ENCODE results near the gene TNNT2. TPM values are rescaled to one million over a fixed set of nuclear protein-coding genes. Genes with fewer than 3 reads are reported as not detected.
A peak's percentile ranks its signal among the peaks of the same experiment; 100 is the strongest.

Gene TNNT2
- total RNA-seq (10 to 100 TPM in 1 of 4 donors, 1 to 10 TPM in 3; 4.3 to 26.6 (median 6.1) TPM), polyA plus RNA-seq (1 to 10 TPM in 2 of 3 donors, under 1 TPM in 1; 0.52 to 5.9 (median 4.3) TPM)
- long read RNA-seq, donor 1 = 0 reads
- long read RNA-seq, donor 2, partial matches to known transcripts = 1 of 3 reads
- long read RNA-seq, donor 2, other reads (novel, unspliced or antisense) = 2 of 3 reads

GRCh38 chr1:201377611-201378092 lies at the start of gene TNNT2:
TSS of gene TNNT2 (minus strand) at chr1:201377680. CDS start at chr1:201373254, 4,426 bp downstream.
- intact Hi-C loops (cut with DNase I) = no loop called here
- no peak for TF ChIP-seq CTCF (IDR thresholded peaks at IDR 0.05)
- Histone ChIP-seq H3K27me3 (ENCODE audit: insufficient read depth in 3 of 3, low read length in 2 of 3) (peaks cover 0 to 9% (median 0%) of the 10 kb centered on the region in 3 donors), H3K4me1 (no peaks in the 10 kb centered on the region), H3K4me3 (no peak within 1 kb of the TSS), H3K9me3 (no peaks in the 10 kb centered on the region), H3K27ac (no peak within 1 kb of the TSS), H3K36me3 (ENCODE audit: insufficient read depth in 1 of 2, low read depth in 1 of 2) (no peaks in the 10 kb centered on the region)
- DNase-seq (no peak), ATAC-seq (no peak)
- WGBS, 3 donors = 49 to 57% (median 50%) methylated on average over 9 of the region's 9 CpGs

- no peak for TF ChIP-seq CTCF (IDR thresholded peaks at IDR 0.05)
- peak; percentile 78 to 91 for DNase-seq
- ATAC-seq = peak; percentile 82 to 84 (median 82)
- Histone ChIP-seq H3K4me3 (no peak overlapping the region), H3K27me3 (ENCODE audit: insufficient read depth in 3 of 3, low read length in 2 of 3) (no peaks in the 10 kb centered on the region), H3K9me3 (no peaks in the 10 kb centered on the region), H3K27ac (peak overlapping the region; percentile 93), H3K36me3 (ENCODE audit: insufficient read depth in 1 of 2, low read depth in 1 of 2) (no peaks in the 10 kb centered on the region), H3K4me1 (peaks cover 34% of the 10 kb centered on the region)
- intact Hi-C loops (cut with DNase I) = no loop called here
- WGBS, 3 donors = 37 to 45% (median 40%) methylated on average over 15 of the region's 15 CpGs
These were observed 49.2 kb upstream of the TNNT2 start for GRCh38 chr1:201426479-201427310.

GRCh38 chr1:201424146-201424545 lies 46.7 kb upstream of the TNNT2 start:
- Histone ChIP-seq H3K36me3 (ENCODE audit: insufficient read depth in 1 of 2, low read depth in 1 of 2) (no peaks in the 10 kb centered on the region), H3K27me3 (ENCODE audit: insufficient read depth in 3 of 3, low read length in 2 of 3) (no peaks in the 10 kb centered on the region), H3K27ac (peak overlapping the region; percentile 93), H3K4me3 (no peak overlapping the region), H3K9me3 (no peaks in the 10 kb centered on the region), H3K4me1 (peaks cover 46% of the 10 kb centered on the region)
- intact Hi-C loops (cut with DNase I) = no loop called here
- 50 to 81% (median 68%) methylated on average over 2 of the region's 2 CpGs for WGBS, 3 donors
- DNase-seq (no peak), ATAC-seq (no peak)
- TF ChIP-seq CTCF (IDR thresholded peaks at IDR 0.05) = no peak

- intact Hi-C loops (cut with DNase I) = no loop called here
These were observed 46.2 kb upstream of the TNNT2 start for GRCh38 chr1:201423655-201424054.

More at GRCh38 chr1:201423655-201424054, 46.2 kb upstream of the TNNT2 start:
- no peak for TF ChIP-seq CTCF (IDR thresholded peaks at IDR 0.05)
- Histone ChIP-seq H3K27ac (peak overlapping the region; percentile 93), H3K4me1 (peaks cover 47% of the 10 kb centered on the region), H3K36me3 (ENCODE audit: insufficient read depth in 1 of 2, low read depth in 1 of 2) (no peaks in the 10 kb centered on the region), H3K9me3 (no peaks in the 10 kb centered on the region), H3K27me3 (ENCODE audit: insufficient read depth in 3 of 3, low read length in 2 of 3) (no peaks in the 10 kb centered on the region), H3K4me3 (no peak overlapping the region)
- ATAC-seq (no peak), DNase-seq (no peak)
- 74% methylated on average over 6 of the region's 6 CpGs for WGBS, 3 donors
